AG10803 (cell line): ENCODE data around the gene SHKBP1.

Source experiments
- DNase-seq: peaks from one replicate; pipeline ENCODE4 v3.0.0; 2010; ENCODE audit warnings: low read depth
- H3K4me3 ChIP-seq: 2 replicates; pipeline ENCODE4 v1.5.1; 2011; ENCODE audit warnings: mild to moderate bottlenecking, low read length, control low read depth
- CTCF ChIP-seq: conservative IDR thresholded peaks from 2 replicates; pipeline ENCODE4 v1.5.1; 2011; ENCODE audit warnings: mild to moderate bottlenecking, low read length, control low read depth, inconsistent platforms

Gene SHKBP1

DNA sequence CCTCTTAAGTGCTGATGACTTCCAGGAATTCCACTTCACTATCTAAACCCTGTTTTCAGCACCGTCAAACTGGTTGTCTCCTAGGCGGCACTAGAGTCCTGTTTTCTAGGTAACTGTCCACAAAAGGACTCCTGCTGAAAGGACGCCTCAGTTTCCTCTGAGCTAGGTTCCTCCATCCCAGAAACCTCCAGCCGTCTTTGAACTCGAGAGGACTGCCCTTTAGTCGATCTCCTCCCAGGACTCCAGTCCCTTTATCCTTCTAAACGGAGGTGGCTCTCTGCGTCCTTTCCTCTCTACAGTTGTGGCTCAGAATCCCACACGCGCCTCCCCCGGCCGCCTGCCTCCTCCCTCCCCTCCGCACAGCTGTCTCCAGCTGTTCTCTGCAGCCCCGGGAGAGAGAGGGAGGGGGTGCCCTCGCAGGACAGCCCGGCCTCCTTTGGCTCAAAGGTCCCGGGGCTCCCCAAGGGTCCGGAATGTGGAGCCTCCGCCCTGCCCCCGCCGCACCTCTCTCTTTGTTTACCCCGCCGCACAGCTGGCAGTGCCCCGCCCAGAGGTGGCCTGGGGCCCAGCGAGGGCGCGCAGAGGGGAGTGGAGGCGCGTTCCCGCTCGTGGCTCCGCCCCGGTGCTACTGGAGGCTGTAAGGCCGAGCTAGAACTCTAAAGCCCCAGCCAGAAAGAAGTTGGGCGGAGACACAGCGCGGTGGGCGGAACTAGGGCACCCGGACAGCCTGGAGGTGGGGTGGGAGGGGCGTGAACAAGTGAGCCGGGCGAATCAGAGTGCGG, 26.9 kb downstream of the SHKBP1 start:
- H3K4me3 ChIP-seq: peak overlapping the region; percentile 58
- peak; percentile 31; the same call in 1 of the 2 replicates for TF ChIP-seq CTCF
- DNase-seq: peak; percentile 91

- no peak for TF ChIP-seq CTCF
- no peak for DNase-seq
- H3K4me3 ChIP-seq: peak overlapping the region; percentile 58
Observed at GRCh38 chr19:40604171-40604646, 27.5 kb downstream of the SHKBP1 start.

DNA sequence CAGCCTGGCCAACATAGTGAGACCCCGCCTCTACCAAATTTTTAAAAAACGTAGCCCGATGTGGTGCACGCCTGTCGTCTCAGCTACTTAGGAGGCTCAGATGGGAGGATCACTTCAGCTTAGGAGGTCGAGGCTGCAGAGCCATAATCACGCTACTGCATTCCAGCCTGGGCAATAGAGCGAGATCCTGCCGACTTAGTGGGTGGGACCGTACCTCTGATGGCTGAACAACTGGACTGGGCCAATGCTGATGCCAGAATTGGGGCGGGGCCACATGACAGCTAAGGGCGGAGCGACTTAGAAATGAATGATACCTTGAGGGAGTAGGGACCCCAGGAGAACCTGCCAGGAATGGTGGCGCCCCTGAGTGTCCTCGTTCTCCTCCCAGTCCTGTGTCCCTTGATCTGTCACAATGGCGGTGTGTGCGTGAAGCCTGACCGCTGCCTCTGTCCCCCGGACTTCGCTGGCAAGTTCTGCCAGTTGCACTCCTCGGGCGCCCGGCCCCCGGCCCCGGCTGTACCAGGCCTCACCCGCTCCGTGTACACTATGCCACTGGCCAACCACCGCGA, 28.1 kb downstream of the SHKBP1 start:
- TF ChIP-seq CTCF: no peak
- peak overlapping the region; percentile 55 for H3K4me3 ChIP-seq
- no peak for DNase-seq

DNA sequence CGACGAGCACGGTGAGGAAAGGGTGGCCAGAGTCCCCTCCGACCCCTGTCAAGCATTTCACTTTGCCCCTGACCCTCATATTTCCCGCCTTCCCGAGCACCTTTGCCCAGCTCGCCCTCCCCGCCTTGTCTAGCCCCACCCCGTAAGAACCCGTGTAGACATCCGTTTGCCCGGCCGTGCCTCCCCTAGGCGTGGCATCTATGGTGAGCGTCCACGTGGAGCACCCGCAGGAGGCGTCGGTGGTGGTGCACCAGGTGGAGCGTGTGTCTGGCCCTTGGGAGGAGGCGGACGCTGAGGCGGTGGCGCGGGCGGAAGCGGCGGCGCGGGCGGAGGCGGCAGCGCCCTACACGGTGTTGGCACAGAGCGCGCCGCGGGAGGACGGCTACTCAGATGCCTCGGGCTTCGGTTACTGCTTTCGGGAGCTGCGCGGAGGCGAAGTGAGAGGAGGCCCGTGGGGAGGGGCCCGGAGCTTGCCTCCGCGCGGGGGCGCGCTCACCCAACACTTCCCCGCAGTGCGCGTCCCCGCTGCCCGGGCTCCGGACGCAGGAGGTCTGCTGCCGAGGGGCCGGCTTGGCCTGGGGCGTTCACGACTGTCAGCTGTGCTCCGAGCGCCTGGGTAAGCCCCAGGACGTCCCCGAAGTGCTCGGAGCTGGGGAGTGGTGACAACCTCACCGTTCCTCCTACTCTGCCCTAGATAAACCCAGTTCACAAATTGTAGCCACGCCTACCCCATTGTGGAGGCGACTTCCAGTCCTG, 28.7 kb downstream of the SHKBP1 start:
- 0 out of 2 replicates have a peak, but pooled peaks have one; percentile 1 for TF ChIP-seq CTCF
- peak; percentile 46 for DNase-seq
- H3K4me3 ChIP-seq: peak overlapping the region; percentile 55

DNA sequence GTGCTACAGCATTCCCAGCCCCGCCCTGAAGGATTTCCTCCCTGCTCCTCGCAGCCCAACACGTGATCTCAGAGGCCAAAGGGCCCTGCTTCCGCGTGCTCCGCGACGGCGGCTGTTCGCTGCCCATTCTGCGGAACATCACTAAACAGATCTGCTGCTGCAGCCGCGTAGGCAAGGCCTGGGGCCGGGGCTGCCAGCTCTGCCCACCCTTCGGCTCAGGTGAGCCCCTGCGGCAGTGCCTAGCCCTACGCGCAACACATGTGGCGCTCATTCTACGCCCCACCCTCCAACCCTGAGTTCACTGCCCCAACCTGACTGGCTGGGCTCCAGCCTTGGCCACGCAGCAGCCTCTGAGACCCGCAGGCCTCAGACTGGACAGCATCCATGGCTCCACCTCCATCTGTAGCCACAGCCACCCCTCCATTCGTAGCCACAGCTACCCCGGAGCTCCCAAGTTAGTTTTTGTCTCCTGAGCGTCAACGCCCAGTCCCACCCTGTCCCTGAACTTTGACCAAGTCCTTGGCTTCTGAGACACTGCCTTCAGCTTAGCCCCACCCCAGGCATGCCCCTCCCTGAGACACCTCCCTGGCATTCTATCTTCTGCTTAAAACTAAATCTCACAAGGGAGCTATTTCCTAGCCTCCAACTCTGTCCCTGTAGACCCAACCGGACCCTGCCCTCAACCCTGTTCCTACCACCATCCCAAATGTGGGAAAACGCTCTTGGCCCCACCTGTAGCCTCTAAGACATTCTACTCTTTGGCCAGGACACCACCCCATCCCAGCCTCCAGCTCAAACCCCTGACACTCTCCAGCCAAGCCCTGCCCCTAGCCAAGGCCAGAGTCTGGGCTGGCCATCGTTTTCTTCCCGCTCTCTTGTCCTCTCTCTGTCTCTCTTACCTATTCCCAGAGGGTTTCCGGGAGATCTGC, 30.9 kb downstream of the SHKBP1 start:
- no peak for TF ChIP-seq CTCF
- H3K4me3 ChIP-seq: no peak overlapping the region
- no peak for DNase-seq

DNA sequence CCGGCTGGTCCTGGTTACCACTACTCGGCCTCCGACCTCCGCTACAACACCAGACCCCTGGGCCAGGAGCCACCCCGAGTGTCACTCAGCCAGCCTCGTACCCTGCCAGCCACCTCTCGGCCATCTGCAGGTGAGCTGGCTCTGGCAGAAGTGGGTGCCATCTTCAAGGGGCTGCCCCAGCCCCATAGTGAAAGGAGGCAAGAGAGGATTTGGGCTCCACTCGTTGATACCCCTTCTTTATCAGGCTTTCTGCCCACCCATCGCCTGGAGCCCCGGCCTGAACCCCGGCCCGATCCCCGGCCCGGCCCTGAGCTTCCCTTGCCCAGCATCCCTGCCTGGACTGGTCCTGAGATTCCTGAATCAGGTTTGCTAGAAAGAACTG, 31.6 kb downstream of the SHKBP1 start:
- no peak for TF ChIP-seq CTCF
- DNase-seq: no peak
- H3K4me3 ChIP-seq: no peak overlapping the region
